Progenitor cell of endocrine pancreas (in vitro differentiated cells): ENCODE data around the gene NTRK1. TPM values are rescaled to one million over a fixed set of nuclear protein-coding genes. Genes with fewer than 3 reads are reported as not detected.

ENCODE experiments used
- DNase-seq: peaks from one replicate; pipeline ENCODE4 v3.0.0; 2021; ENCODE audit warnings: low spot score; ENCODE audit not compliant: unreplicated experiment
- H3K27ac Mint-ChIP-seq: 2 replicates; pipeline ENCODE4 v1.8.0; 2021; ENCODE audit warnings: mild to moderate bottlenecking, moderate library complexity, mixed read lengths
- H3K27me3 Mint-ChIP-seq: 2 replicates; pipeline ENCODE4 v1.8.0; 2021; ENCODE audit warnings: mixed read lengths
- H3K36me3 Mint-ChIP-seq: 2 replicates; pipeline ENCODE4 v1.8.0; 2022; ENCODE audit warnings: mixed read lengths; ENCODE audit not compliant: insufficient read depth
- H3K4me1 Mint-ChIP-seq: 2 replicates; pipeline ENCODE4 v1.8.0; 2021; ENCODE audit warnings: low read depth, mixed read lengths
- H3K4me3 Mint-ChIP-seq: 2 replicates; pipeline ENCODE4 v1.8.0; 2021; ENCODE audit warnings: low read depth, mild to moderate bottlenecking, moderate library complexity, mixed read lengths
- H3K9me3 Mint-ChIP-seq: 2 replicates; pipeline ENCODE4 v1.8.0; 2021; ENCODE audit warnings: low read depth, mixed read lengths
- total RNA-seq: library from RNA; stranded (reverse); gene quantifications from 2 replicates; pipeline ENCODE4 v1.2.1, GENCODE V29; 2021
- TF ChIP-seq, protein P1 (sequence below): fragments of 200-600 bp; sonication (generic); IDR thresholded peaks from one replicate; pipeline ENCODE4 v1.5.0; 2021; ENCODE audit warnings: antibody characterized with exemption, mild to moderate bottlenecking; ENCODE audit not compliant: unreplicated experiment

Gene NTRK1
- total RNA-seq, 1 donor from 2014 or later: not detected

DNA sequence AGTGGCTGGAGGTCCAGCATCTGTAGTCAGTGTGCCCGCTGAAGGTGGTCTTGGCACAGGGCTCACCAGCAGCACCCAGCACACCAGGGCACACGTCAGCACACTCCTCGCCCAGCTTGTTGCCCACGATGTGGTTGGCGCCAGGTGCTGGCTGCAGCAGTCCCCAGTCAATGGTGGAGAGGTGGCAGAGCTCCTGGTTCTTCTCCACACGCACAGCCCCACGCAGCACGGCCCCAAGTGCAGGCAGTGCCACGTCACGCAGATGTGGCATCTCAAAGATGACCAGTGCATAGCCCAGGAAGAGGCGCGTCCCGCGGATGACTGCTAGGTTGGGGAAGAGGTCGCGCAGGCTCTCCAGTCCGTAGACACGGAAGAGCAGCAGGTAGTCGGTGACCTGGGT is 6.9 kb upstream of the NTRK1 start:
- no peaks in the 10 kb centered on the region for H3K9me3 Mint-ChIP-seq

GRCh38 chr1:156854634-156855033 is 6.0 kb upstream of the NTRK1 start:
- Mint-ChIP-seq H3K4me3 (no peak overlapping the region), H3K27ac (no peak overlapping the region)
- TF ChIP-seq, protein P1, sequence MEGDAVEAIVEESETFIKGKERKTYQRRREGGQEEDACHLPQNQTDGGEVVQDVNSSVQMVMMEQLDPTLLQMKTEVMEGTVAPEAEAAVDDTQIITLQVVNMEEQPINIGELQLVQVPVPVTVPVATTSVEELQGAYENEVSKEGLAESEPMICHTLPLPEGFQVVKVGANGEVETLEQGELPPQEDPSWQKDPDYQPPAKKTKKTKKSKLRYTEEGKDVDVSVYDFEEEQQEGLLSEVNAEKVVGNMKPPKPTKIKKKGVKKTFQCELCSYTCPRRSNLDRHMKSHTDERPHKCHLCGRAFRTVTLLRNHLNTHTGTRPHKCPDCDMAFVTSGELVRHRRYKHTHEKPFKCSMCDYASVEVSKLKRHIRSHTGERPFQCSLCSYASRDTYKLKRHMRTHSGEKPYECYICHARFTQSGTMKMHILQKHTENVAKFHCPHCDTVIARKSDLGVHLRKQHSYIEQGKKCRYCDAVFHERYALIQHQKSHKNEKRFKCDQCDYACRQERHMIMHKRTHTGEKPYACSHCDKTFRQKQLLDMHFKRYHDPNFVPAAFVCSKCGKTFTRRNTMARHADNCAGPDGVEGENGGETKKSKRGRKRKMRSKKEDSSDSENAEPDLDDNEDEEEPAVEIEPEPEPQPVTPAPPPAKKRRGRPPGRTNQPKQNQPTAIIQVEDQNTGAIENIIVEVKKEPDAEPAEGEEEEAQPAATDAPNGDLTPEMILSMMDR: no peak

More for the DNA sequence above, 6.9 kb upstream of the NTRK1 start:
- peaks cover 2% of the 10 kb centered on the region for H3K4me1 Mint-ChIP-seq
- no peak overlapping the region for H3K4me3 Mint-ChIP-seq
- H3K27ac Mint-ChIP-seq: no peak overlapping the region
- DNase-seq: no peak
- no peaks in the 10 kb centered on the region for H3K36me3 Mint-ChIP-seq
- TF ChIP-seq, protein P1: no peak
- peaks cover 83% of the 10 kb centered on the region for H3K27me3 Mint-ChIP-seq

GRCh38 chr1:156856282-156856785 is 4.3 kb upstream of the NTRK1 start:
- no peaks in the 10 kb centered on the region for H3K36me3 Mint-ChIP-seq
- no peak overlapping the region for H3K27ac Mint-ChIP-seq
- H3K9me3 Mint-ChIP-seq: no peaks in the 10 kb centered on the region
- no peak overlapping the region for H3K4me3 Mint-ChIP-seq
- H3K4me1 Mint-ChIP-seq: peaks cover 6% of the 10 kb centered on the region
- no peak for DNase-seq
- peaks cover 79% of the 10 kb centered on the region for H3K27me3 Mint-ChIP-seq
- TF ChIP-seq, protein P1: no peak

More at GRCh38 chr1:156854634-156855033, 6.0 kb upstream of the NTRK1 start:
- no peak for DNase-seq
- no peaks in the 10 kb centered on the region for H3K9me3 Mint-ChIP-seq
- H3K27me3 Mint-ChIP-seq: peaks cover 80% of the 10 kb centered on the region
- H3K36me3 Mint-ChIP-seq: no peaks in the 10 kb centered on the region
- peaks cover 2% of the 10 kb centered on the region for H3K4me1 Mint-ChIP-seq

- H3K9me3 Mint-ChIP-seq: no peaks in the 10 kb centered on the region
Measured at GRCh38 chr1:156857532-156857931, 3.1 kb upstream of the NTRK1 start.

DNA sequence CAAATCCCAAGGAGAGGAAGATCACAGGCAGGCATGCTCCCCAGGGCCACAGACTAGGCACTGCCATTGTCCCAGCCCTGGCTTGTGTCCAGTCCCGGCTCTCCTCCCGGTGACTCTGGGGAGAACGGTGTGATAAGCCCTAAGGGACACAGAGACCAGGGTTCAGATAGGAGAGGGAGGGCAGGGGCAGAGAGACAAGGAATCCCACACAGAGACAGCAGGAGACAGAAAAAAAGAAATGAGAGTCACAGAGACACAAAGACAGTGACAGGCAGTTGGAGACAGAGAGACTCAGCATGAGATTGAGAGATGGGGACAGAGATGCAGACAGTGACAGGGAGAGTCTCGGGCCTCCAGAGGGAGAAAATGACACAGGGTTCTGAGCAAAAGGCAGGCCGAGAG is 2.1 kb upstream of the NTRK1 start:
- TF ChIP-seq, protein P1: no peak
- H3K27me3 Mint-ChIP-seq: peaks cover 84% of the 10 kb centered on the region
- no peak for DNase-seq
- H3K9me3 Mint-ChIP-seq: no peaks in the 10 kb centered on the region
- H3K27ac Mint-ChIP-seq: no peak overlapping the region
- H3K4me1 Mint-ChIP-seq: peaks cover 9% of the 10 kb centered on the region
- no peaks in the 10 kb centered on the region for H3K36me3 Mint-ChIP-seq
- no peak overlapping the region for H3K4me3 Mint-ChIP-seq

More at GRCh38 chr1:156857532-156857931, 3.1 kb upstream of the NTRK1 start:
- Mint-ChIP-seq H3K4me3 (no peak overlapping the region), H3K27me3 (peaks cover 84% of the 10 kb centered on the region), H3K36me3 (no peaks in the 10 kb centered on the region), H3K27ac (no peak overlapping the region), H3K4me1 (peaks cover 6% of the 10 kb centered on the region)
- DNase-seq: no peak
- TF ChIP-seq, protein P1: no peak
